NCI-H82 treated with DMSO at 0.1 percent for 48 hours (cell line): ENCODE measurements around the gene IMMP1L.

Experiments used
- DNase-seq: peaks from one replicate; lab custom pipeline; 2025; ENCODE audit not compliant: unreplicated experiment; lab: John Stamatoyannopoulos, UW

Gene IMMP1L

GRCh38 chr11:31404614-31405013, 104.8 kb downstream of the IMMP1L start:
- DNase-seq = no peak

DNA sequence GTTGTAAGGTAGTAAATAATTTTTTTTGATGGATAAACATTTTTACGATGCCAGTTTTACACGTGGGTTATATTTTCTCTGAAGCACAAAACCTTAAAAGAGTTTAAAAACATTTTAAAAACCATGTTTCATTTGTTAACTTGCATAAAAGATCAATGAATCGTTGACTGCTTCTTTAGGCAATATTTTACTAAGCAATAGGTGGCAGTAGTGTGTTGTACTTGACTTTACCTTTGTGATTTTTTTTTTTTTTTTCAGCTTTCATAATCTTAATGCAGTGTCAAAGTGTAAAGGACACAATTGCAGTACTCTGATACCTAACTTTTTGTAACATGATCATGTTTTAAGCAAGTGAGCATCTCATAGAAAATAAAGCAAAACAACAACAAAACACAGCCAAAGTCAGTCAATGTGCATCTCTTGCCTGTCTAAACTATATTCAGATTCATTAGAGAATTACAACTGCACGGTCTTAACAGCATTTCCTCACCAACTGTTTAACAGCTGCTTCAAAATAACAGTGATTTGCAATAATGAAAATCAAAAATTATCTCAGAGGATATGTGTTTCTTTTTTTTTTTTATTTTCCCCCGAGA, 112.1 kb downstream of the IMMP1L start:
- DNase-seq = no peak

- DNase-seq = no peak
Measured at GRCh38 chr11:31387379-31387778, 122.0 kb downstream of the IMMP1L start.

- DNase-seq = no peak
Measured at GRCh38 chr11:31383116-31383515, 126.3 kb downstream of the IMMP1L start.
